Liver (tissue), 9 donors: Measurements from ENCODE around the gene PARVB. TPM values are rescaled to one million over a fixed set of nuclear protein-coding genes. Genes with fewer than 3 reads are reported as not detected.
A peak's percentile ranks its signal among the peaks of the same experiment; 100 is the strongest.

Experiments used
- DNase-seq: peaks from one replicate; pipeline ENCODE4 v3.0.0-alpha.2; 2017; ENCODE audit warnings: low spot score
- H3K27ac ChIP-seq, 2 donors: one replicate each; pipeline ENCODE4 v1.7.0; 2013; ENCODE audit warnings: inconsistent platforms in 2 of 2, low read length in 2 of 2, control low read depth in 1 of 2, low read depth in 1 of 2, mild to moderate bottlenecking in 1 of 2
- H3K27me3 ChIP-seq, 4 donors: one replicate each; pipeline versions ENCODE4 v1.6.1 to v1.7.0; 2013; ENCODE audit warnings: low read length in 3 of 4, inconsistent platforms in 1 of 4, mild to moderate bottlenecking in 1 of 4, moderate library complexity in 1 of 4; ENCODE audit not compliant: control insufficient read depth in 4 of 4, insufficient read depth in 4 of 4
- H3K36me3 ChIP-seq, 4 donors: one replicate each; pipeline versions ENCODE4 v1.6.1 to v1.7.0; 2013; ENCODE audit warnings: low read length in 3 of 4, mild to moderate bottlenecking in 3 of 4, low read depth in 1 of 4, moderate library complexity in 1 of 4; ENCODE audit not compliant: control insufficient read depth in 4 of 4, insufficient read depth in 3 of 4
- H3K4me1 ChIP-seq, 4 donors: one replicate each; pipeline versions ENCODE4 v1.6.1 to v1.7.0; 2013; ENCODE audit warnings: low read length in 3 of 4, mild to moderate bottlenecking in 3 of 4, moderate library complexity in 1 of 4; ENCODE audit not compliant: control insufficient read depth in 4 of 4, insufficient read depth in 4 of 4
- H3K4me3 ChIP-seq, 3 donors: one replicate each; pipeline versions ENCODE4 v1.6.1 to v1.7.0; 2013; ENCODE audit warnings: low read length in 3 of 3, control low read depth in 1 of 3, low read depth in 1 of 3, mild to moderate bottlenecking in 1 of 3
- H3K9ac ChIP-seq, 2 donors: one replicate each; pipeline ENCODE4 v1.7.0; 2013; ENCODE audit warnings: low read length in 2 of 2, mild to moderate bottlenecking in 2 of 2, moderate library complexity in 2 of 2, control low read depth in 1 of 2, low read depth in 1 of 2
- H3K9me3 ChIP-seq, 4 donors: one replicate each; pipeline versions ENCODE4 v1.6.1 to v1.7.0; 2013; ENCODE audit warnings: low read length in 3 of 4; ENCODE audit not compliant: control insufficient read depth in 4 of 4
- ATF3 ChIP-seq: IDR thresholded peaks from 2 replicates; pipeline ENCODE4 v1.6.1; 2016; ENCODE audit warnings: antibody characterized with exemption
- CTCF ChIP-seq: fragments of 150-350 bp; IDR thresholded peaks from 2 replicates; pipeline ENCODE4 v1.5.1; 2017; ENCODE audit warnings: improper control_type of control experiment, low read depth, low read length; ENCODE audit not compliant: missing input control
- EGR1 ChIP-seq, 2 donors: IDR thresholded peaks; 2 replicates each; pipeline ENCODE4 v1.6.1; 2016 to 2018; ENCODE audit warnings: antibody characterized with exemption in 2 of 2, low read depth in 2 of 2
- FOXA1 ChIP-seq: IDR thresholded peaks from 2 replicates; pipeline ENCODE4 v1.6.1; 2016; ENCODE audit warnings: antibody characterized with exemption
- FOXA2 ChIP-seq: IDR thresholded peaks from 2 replicates; pipeline ENCODE4 v1.6.1; 2016; ENCODE audit warnings: antibody characterized with exemption
- GABPA ChIP-seq, 2 donors: IDR thresholded peaks in 1 of 2; conservative IDR thresholded peaks in 1 of 2; 2 replicates each; pipeline ENCODE4 v1.6.1; 2016; ENCODE audit warnings: antibody characterized with exemption in 2 of 2, mild to moderate bottlenecking in 1 of 2, moderate library complexity in 1 of 2
- HNF4A ChIP-seq, 2 donors: conservative IDR thresholded peaks; 2 replicates each; pipeline ENCODE4 v1.6.1; 2016; ENCODE audit warnings: antibody characterized with exemption in 2 of 2, mild to moderate bottlenecking in 2 of 2
- HNF4G ChIP-seq: IDR thresholded peaks from 2 replicates; pipeline ENCODE4 v1.6.1; 2016; ENCODE audit warnings: antibody characterized with exemption
- JUND ChIP-seq, 2 donors: IDR thresholded peaks; 2 replicates each; pipeline ENCODE4 v1.6.1; 2016; ENCODE audit warnings: antibody characterized with exemption in 2 of 2
- MAX ChIP-seq: IDR thresholded peaks from 2 replicates; pipeline ENCODE4 v1.6.1; 2016; ENCODE audit warnings: antibody characterized with exemption
- NR2F2 ChIP-seq: IDR thresholded peaks from 2 replicates; pipeline ENCODE4 v1.6.1; 2016; ENCODE audit warnings: antibody characterized with exemption
- RAD21 ChIP-seq, 2 donors: IDR thresholded peaks; 2 replicates each; pipeline ENCODE4 v1.6.1; 2016; ENCODE audit warnings: antibody characterized with exemption in 2 of 2, mild to moderate bottlenecking in 2 of 2
- REST ChIP-seq: IDR thresholded peaks from 2 replicates; pipeline ENCODE4 v1.6.1; 2016; ENCODE audit warnings: antibody characterized with exemption, mild to moderate bottlenecking
- RXRA ChIP-seq, 2 donors: IDR thresholded peaks; 2 replicates each; pipeline ENCODE4 v1.6.1; 2017 to 2018; ENCODE audit warnings: antibody characterized with exemption in 2 of 2, mild to moderate bottlenecking in 1 of 2
- SP1 ChIP-seq: IDR thresholded peaks from 2 replicates; pipeline ENCODE4 v1.6.1; 2018; ENCODE audit warnings: antibody characterized with exemption, mild to moderate bottlenecking
- TAF1 ChIP-seq: conservative IDR thresholded peaks from 2 replicates; pipeline ENCODE4 v1.6.1; 2016; ENCODE audit warnings: antibody characterized with exemption, mild to moderate bottlenecking
- YY1 ChIP-seq: IDR thresholded peaks from 2 replicates; pipeline ENCODE4 v1.6.1; 2016; ENCODE audit warnings: antibody characterized with exemption, mild to moderate bottlenecking
- ZBTB33 ChIP-seq: IDR thresholded peaks from 2 replicates; pipeline ENCODE4 v1.6.1; 2016; ENCODE audit warnings: antibody characterized with exemption
- WGBS: extraction: QIAGEN DNeasy Blood & Tissue Kit; methylation state at CpG from one replicate; pipeline ENCODE4 v1.1.7; 2013; 5-methylcytosine and 5-hydroxymethylcytosine counted together
- polyA plus RNA-seq, 2 donors: library from polyadenylated mRNA; stranded (reverse) in 1 of 2; unstranded in 1 of 2; fragments of 200-250 nt in 1 of 2; fragments of >200 nt in 1 of 2; fragmentation: Nextera tagmentation in 1 of 2; extraction: Ambion mirVana in 1 of 2; gene quantifications; one replicate each; pipeline versions ENCODE4 v1.2.1 to v1.2.3, GENCODE V29; 2013 to 2015
- total RNA-seq, 2 donors: library from RNA; depleted of rRNA; stranded (reverse); fragments of >200 nt; gene quantifications; one replicate each; pipeline ENCODE4 v1.2.3, GENCODE V29; 2014
- donor health status: healthy.
- donor health status: healthy.
- donor health status: healthy.
- donor health status: healthy.
- donor health status: healthy.

PARVB gene
- total and polyA plus RNA-seq, 4 donors: 3.2 to 55.5 (median 17.7) TPM

GRCh38 chr22:44047891-44048301, 23.8 kb downstream of the PARVB start:
- Histone ChIP-seq H3K9me3 (no peaks in the 10 kb centered on the region), H3K36me3 (no peaks in the 10 kb centered on the region), H3K27me3 (no peaks in the 10 kb centered on the region), H3K9ac (no peak overlapping the region), H3K4me1 (no peaks in the 10 kb centered on the region), H3K4me3 (no peak overlapping the region), H3K27ac (peak overlapping the region in 1 of 2 donors; percentile 37)
- TF ChIP-seq RAD21 (IDR thresholded peaks at IDR 0.05) (no peak), RXRA (IDR thresholded peaks at IDR 0.05) (no peak), HNF4A (conservative IDR thresholded peaks at IDR 0.05) (no peak), ATF3 (no peak), FOXA1 (no peak), SP1 (no peak), TAF1 (no peak), ZBTB33 (no peak), REST (no peak), MAX (no peak), NR2F2 (no peak), CTCF (no peak), FOXA2 (no peak), EGR1 (IDR thresholded peaks at IDR 0.05; ENCODE audit: low read depth in 2 of 2) (no peak), HNF4G (no peak), JUND (IDR thresholded peaks at IDR 0.05) (no peak), YY1 (no peak), GABPA (IDR thresholded peaks at IDR 0.05 in 1 of 2, conservative IDR thresholded peaks at IDR 0.05 in 1 of 2) (no peak)
- 72% methylated on average over 9 of the region's 9 CpGs for WGBS
- no peak for DNase-seq
